ENCODE results near the gene SKA2. TPM values are rescaled to one million over a fixed set of nuclear protein-coding genes. Genes with fewer than 3 reads are reported as not detected.

Gene SKA2
- total and polyA plus RNA-seq, 9 of the 15 experiments (the other 6 are each of a cell fraction or from before 2014, with no cell fraction given): 58.1 to 183 (median 133) TPM

- TF ChIP-seq, protein P1, sequence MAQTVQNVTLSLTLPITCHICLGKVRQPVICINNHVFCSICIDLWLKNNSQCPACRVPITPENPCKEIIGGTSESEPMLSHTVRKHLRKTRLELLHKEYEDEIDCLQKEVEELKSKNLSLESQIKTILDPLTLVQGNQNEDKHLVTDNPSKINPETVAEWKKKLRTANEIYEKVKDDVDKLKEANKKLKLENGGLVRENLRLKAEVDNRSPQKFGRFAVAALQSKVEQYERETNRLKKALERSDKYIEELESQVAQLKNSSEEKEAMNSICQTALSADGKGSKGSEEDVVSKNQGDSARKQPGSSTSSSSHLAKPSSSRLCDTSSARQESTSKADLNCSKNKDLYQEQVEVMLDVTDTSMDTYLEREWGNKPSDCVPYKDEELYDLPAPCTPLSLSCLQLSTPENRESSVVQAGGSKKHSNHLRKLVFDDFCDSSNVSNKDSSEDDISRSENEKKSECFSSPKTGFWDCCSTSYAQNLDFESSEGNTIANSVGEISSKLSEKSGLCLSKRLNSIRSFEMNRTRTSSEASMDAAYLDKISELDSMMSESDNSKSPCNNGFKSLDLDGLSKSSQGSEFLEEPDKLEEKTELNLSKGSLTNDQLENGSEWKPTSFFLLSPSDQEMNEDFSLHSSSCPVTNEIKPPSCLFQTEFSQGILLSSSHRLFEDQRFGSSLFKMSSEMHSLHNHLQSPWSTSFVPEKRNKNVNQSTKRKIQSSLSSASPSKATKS (CRISPR knock-in tag; IDR thresholded peaks at IDR 0.05): no peak
- TF ChIP-seq SLC30A9 (CRISPR knock-in tag; IDR thresholded peaks at IDR 0.05) (no peak), YBX1 (IDR thresholded peaks at IDR 0.05) (no peak), POLR3G (IDR thresholded peaks at IDR 0.05; ENCODE audit: extremely low read depth, insufficient read length, insufficient replicate concordance) (no peak), ZNF77 (CRISPR knock-in tag; IDR thresholded peaks at IDR 0.05) (no peak), MTA3 (IDR thresholded peaks at IDR 0.05; ENCODE audit: borderline replicate concordance) (no peak), NCOA1 (IDR thresholded peaks at IDR 0.05; ENCODE audit: low read depth) (peak; percentile 63; the same call in 1 of the 2 replicates), ZNF75A (CRISPR knock-in tag; IDR thresholded peaks at IDR 0.05) (0 out of 2 replicates have a peak, but pooled peaks have one; percentile 35), BMI1 (IDR thresholded peaks at IDR 0.05; ENCODE audit: low read length) (no peak), RBFOX2 (IDR thresholded peaks at IDR 0.05; ENCODE audit: low read depth, low read length) (no peak), ERF (CRISPR knock-in tag; IDR thresholded peaks at IDR 0.05) (no peak), ZNF707 (CRISPR knock-in tag; conservative IDR thresholded peaks at IDR 0.05) (no peak), KHSRP (IDR thresholded peaks at IDR 0.05) (no peak), ZNF436 (CRISPR knock-in tag; IDR thresholded peaks at IDR 0.05) (no peak), ZNF785 (CRISPR knock-in tag; IDR thresholded peaks at IDR 0.05) (no peak), VEZF1 (CRISPR knock-in tag; IDR thresholded peaks at IDR 0.05) (peak; percentile 79), KLF10 (CRISPR knock-in tag; IDR thresholded peaks at IDR 0.05) (no peak), DMBX1 (CRISPR knock-in tag; IDR thresholded peaks at IDR 0.05; ENCODE audit: borderline replicate concordance) (no peak), NR2C2 (CRISPR knock-in tag; IDR thresholded peaks at IDR 0.05) (no peak), NR2C2 (tag; IDR thresholded peaks at IDR 0.05) (no peak), SRSF3 (IDR thresholded peaks at IDR 0.05; ENCODE audit: insufficient read depth, low read length) (no peak), SRF (CRISPR knock-in tag; IDR thresholded peaks at IDR 0.05) (no peak), CBX1 (IDR thresholded peaks at IDR 0.05; ENCODE audit: low read depth) (no peak)
- TF ChIP-seq, protein P2, sequence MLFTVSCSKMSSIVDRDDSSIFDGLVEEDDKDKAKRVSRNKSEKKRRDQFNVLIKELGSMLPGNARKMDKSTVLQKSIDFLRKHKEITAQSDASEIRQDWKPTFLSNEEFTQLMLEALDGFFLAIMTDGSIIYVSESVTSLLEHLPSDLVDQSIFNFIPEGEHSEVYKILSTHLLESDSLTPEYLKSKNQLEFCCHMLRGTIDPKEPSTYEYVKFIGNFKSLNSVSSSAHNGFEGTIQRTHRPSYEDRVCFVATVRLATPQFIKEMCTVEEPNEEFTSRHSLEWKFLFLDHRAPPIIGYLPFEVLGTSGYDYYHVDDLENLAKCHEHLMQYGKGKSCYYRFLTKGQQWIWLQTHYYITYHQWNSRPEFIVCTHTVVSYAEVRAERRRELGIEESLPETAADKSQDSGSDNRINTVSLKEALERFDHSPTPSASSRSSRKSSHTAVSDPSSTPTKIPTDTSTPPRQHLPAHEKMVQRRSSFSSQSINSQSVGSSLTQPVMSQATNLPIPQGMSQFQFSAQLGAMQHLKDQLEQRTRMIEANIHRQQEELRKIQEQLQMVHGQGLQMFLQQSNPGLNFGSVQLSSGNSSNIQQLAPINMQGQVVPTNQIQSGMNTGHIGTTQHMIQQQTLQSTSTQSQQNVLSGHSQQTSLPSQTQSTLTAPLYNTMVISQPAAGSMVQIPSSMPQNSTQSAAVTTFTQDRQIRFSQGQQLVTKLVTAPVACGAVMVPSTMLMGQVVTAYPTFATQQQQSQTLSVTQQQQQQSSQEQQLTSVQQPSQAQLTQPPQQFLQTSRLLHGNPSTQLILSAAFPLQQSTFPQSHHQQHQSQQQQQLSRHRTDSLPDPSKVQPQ (CRISPR knock-in tag; IDR thresholded peaks at IDR 0.05; ENCODE audit: borderline replicate concordance): no peak
Observed at GRCh38 chr17:59155439-59156177, 622 bp upstream of the SKA2 start, which contains the start of gene PRR11 (continued).

Measured in K562 (cell line).